A549 (cell line): Measurements from ENCODE around the gene SLBP. TPM values are rescaled to one million over a fixed set of nuclear protein-coding genes. Genes with fewer than 3 reads are reported as not detected.

Experiments
- ATAC-seq, 2 experiments: fragments of 200-7000 bp in 1 of 2; fragments of >200 bp in 1 of 2; cut with Nextera tagmentation in 1 of 2; cut with Tn5 transposase in 1 of 2; 3 replicates each; pipeline versions ENCODE4 v1.8.0 to v1.9.1; 2018 to 2020; ENCODE audit warnings: mild to moderate bottlenecking in 1 of 2, moderate library complexity in 1 of 2
- CTCF ChIA-PET: fragments of 300-600 bp; sonication (Branson Sonifier 250); formaldehyde crosslinking; extraction: SDS; loops from one replicate; lab custom pipeline; 2021; ENCODE audit warnings: antibody characterized with exemption, inconsistent platforms; lab: Yijun Ruan, JAX
- POLR2A ChIA-PET: fragments of 350-600 bp; formaldehyde crosslinking; extraction: SDS; loops from one replicate; lab custom pipeline; 2021; ENCODE audit warnings: antibody characterized with exemption, inconsistent platforms; lab: Yijun Ruan, JAX
- DNase-seq, 2 experiments: peaks; one replicate each; pipeline versions ENCODE4 v3.0.0 to v3.0.0-alpha.2; 2011 to 2016; ENCODE audit warnings: low read depth in 1 of 2, low spot score in 1 of 2
- FAIRE-seq: peaks from 2 replicates; lab custom pipeline; 2011; peaks lifted over from hg19 to GRCh38; lab: Jason Lieb, UNC
- H3K27ac ChIP-seq, 2 experiments: fragments of >200 bp; sonication (Bioruptor Twin); formaldehyde crosslinking; 3 replicates each; pipeline ENCODE4 v1.5.1; 2016 to 2017
- H3K4me1 ChIP-seq: fragments of >200 bp; sonication (Bioruptor Twin); formaldehyde crosslinking; 3 replicates; pipeline ENCODE4 v1.6.1; 2016
- H3K4me2 ChIP-seq: fragments of >200 bp; sonication (Bioruptor Twin); formaldehyde crosslinking; 3 replicates; pipeline ENCODE4 v1.6.1; 2016
- H3K4me3 ChIP-seq: fragments of >200 bp; sonication (Bioruptor Twin); formaldehyde crosslinking; 3 replicates; pipeline ENCODE4 v1.5.1; 2016
- H3K9me3 ChIP-seq: fragments of >200 bp; sonication (Bioruptor Twin); formaldehyde crosslinking; 3 replicates; pipeline ENCODE4 v1.6.1; 2016
- ATOH8 ChIP-seq: fragments of 250-450 bp; sonication (Bioruptor Pico); IDR thresholded peaks from 2 replicates; pipeline ENCODE4 v1.5.0; 2020; ENCODE audit warnings: low read depth, mild to moderate bottlenecking, moderate library complexity
- BCL3 ChIP-seq: fragments of >200 bp; sonication (Bioruptor Twin); formaldehyde crosslinking; IDR thresholded peaks from 3 replicates; pipeline ENCODE4 v1.6.1; 2016
- CEBPB ChIP-seq, 2 experiments: fragments of >200 bp in 1 of 2; sonication (Bioruptor Twin) in 1 of 2; formaldehyde crosslinking in 1 of 2; IDR thresholded peaks; 2 replicates each; pipeline ENCODE4 v1.6.1; 2012 to 2016
- CHD2 ChIP-seq: fragments of 150-350 bp; IDR thresholded peaks from 2 replicates; pipeline ENCODE4 v1.6.1; 2014; ENCODE audit warnings: low read length; ENCODE audit not compliant: partially characterized antibody
- EHMT2 ChIP-seq: fragments of 200-600 bp; sonication (generic); IDR thresholded peaks from 2 replicates; pipeline ENCODE4 v1.6.1; 2016; ENCODE audit warnings: antibody characterized with exemption, low read depth, mild to moderate bottlenecking, moderate library complexity
- ELK1 ChIP-seq: fragments of 150-350 bp; IDR thresholded peaks from 2 replicates; pipeline ENCODE4 v1.6.1; 2014; ENCODE audit warnings: low read depth, mild to moderate bottlenecking, low read length
- EP300 ChIP-seq, 2 experiments: fragments of >200 bp; sonication (Bioruptor Twin); formaldehyde crosslinking; IDR thresholded peaks; 2 replicates in 1 of 2; 3 replicates in 1 of 2; pipeline ENCODE4 v1.6.1; 2016 to 2017
- HDAC2 ChIP-seq: fragments of 200-600 bp; sonication (generic); IDR thresholded peaks from 2 replicates; pipeline ENCODE4 v1.6.1; 2016
- HES2 ChIP-seq: fragments of >200 bp; sonication (Bioruptor Twin); formaldehyde crosslinking; IDR thresholded peaks from 2 replicates; pipeline ENCODE4 v1.6.1; 2016
- HMGXB4 ChIP-seq: fragments of 250-450 bp; sonication (Bioruptor Pico); IDR thresholded peaks from 2 replicates; pipeline ENCODE4 v1.5.0; 2021; ENCODE audit warnings: mild to moderate bottlenecking, moderate library complexity, borderline replicate concordance
- HOXA7 ChIP-seq: fragments of 250-450 bp; sonication (Bioruptor Pico); IDR thresholded peaks from 2 replicates; pipeline ENCODE4 v1.5.0; 2020; ENCODE audit warnings: mild to moderate bottlenecking, moderate library complexity
- HOXB5 ChIP-seq: fragments of 250-450 bp; sonication (Bioruptor Pico); IDR thresholded peaks from 2 replicates; pipeline ENCODE4 v1.5.0; 2020; ENCODE audit warnings: mild to moderate bottlenecking, moderate library complexity
- JUN ChIP-seq, 2 experiments: fragments of >200 bp; sonication (Bioruptor Twin); formaldehyde crosslinking; IDR thresholded peaks; 2 replicates in 1 of 2; 3 replicates in 1 of 2; pipeline ENCODE4 v1.6.1; 2016 to 2017
- JUNB ChIP-seq: fragments of >200 bp; sonication (Bioruptor Twin); formaldehyde crosslinking; IDR thresholded peaks from 2 replicates; pipeline ENCODE4 v1.6.1; 2016
- KDM1A ChIP-seq: fragments of 200-600 bp; sonication (generic); IDR thresholded peaks from 2 replicates; pipeline ENCODE4 v1.6.1; 2016; ENCODE audit warnings: low read depth, mild to moderate bottlenecking
- KDM5A ChIP-seq: fragments of 200-600 bp; sonication (generic); IDR thresholded peaks from 2 replicates; pipeline ENCODE4 v1.6.1; 2016; ENCODE audit warnings: antibody characterized with exemption, mild to moderate bottlenecking
- MAX ChIP-seq: IDR thresholded peaks from 2 replicates; pipeline ENCODE4 v1.6.1; 2012
- MAZ ChIP-seq: fragments of 150-350 bp; IDR thresholded peaks from 2 replicates; pipeline ENCODE4 v1.6.1; 2014; ENCODE audit warnings: antibody characterized with exemption, low read depth, low read length, borderline replicate concordance
- MYC ChIP-seq: IDR thresholded peaks from 2 replicates; pipeline ENCODE4 v1.6.1; 2012; ENCODE audit warnings: mild to moderate bottlenecking, inconsistent platforms, low read length, improper control_type of control experiment, borderline replicate concordance
- NFE2L2 ChIP-seq: fragments of 150-350 bp; conservative IDR thresholded peaks from 2 replicates; pipeline ENCODE4 v1.6.1; 2014; ENCODE audit warnings: low read length
- NPAS2 ChIP-seq: fragments of 250-450 bp; sonication (Bioruptor Pico); IDR thresholded peaks from 2 replicates; pipeline ENCODE4 v1.8.0; 2022; ENCODE audit warnings: mild to moderate bottlenecking, moderate library complexity, borderline replicate concordance
- RCOR1 ChIP-seq: fragments of 150-350 bp; IDR thresholded peaks from 2 replicates; pipeline ENCODE4 v1.6.1; 2014; ENCODE audit warnings: antibody characterized with exemption, low read length, low read depth
- RFX5 ChIP-seq: fragments of 450-650 bp; IDR thresholded peaks from 2 replicates; pipeline ENCODE4 v1.7.1; 2014; ENCODE audit warnings: antibody characterized with exemption, mild to moderate bottlenecking, moderate library complexity
- SMC3 ChIP-seq: fragments of >200 bp; sonication (Bioruptor Twin); formaldehyde crosslinking; IDR thresholded peaks from 3 replicates; pipeline ENCODE4 v1.6.1; 2018; ENCODE audit warnings: inconsistent platforms
- TP53 ChIP-seq: fragments of 250-450 bp; sonication (Bioruptor Pico); IDR thresholded peaks from 2 replicates; pipeline ENCODE4 v1.5.0; 2021; ENCODE audit warnings: mild to moderate bottlenecking, moderate library complexity
- USF2 ChIP-seq: fragments of 450-650 bp; IDR thresholded peaks from 2 replicates; pipeline ENCODE4 v1.6.1; 2014; ENCODE audit warnings: antibody characterized with exemption
- ZSCAN20 ChIP-seq: fragments of 250-450 bp; sonication (Bioruptor Pico); IDR thresholded peaks from 2 replicates; pipeline ENCODE4 v1.8.0; 2022; ENCODE audit warnings: mild to moderate bottlenecking, moderate library complexity
- WGBS: methylation state at CpG from one replicate; pipeline ENCODE4 v1.1.6; 2017; ENCODE audit errors: missing lambda C conversion rate; 5-methylcytosine and 5-hydroxymethylcytosine counted together
- polyA plus RNA-seq, 4 experiments: library from polyadenylated mRNA; depleted of rRNA in 3 of 4; stranded (reverse); fragments of >200 nt; fragmentation: RNase III in 1 of 4; extraction: RNeasy Plus Mini Kit Qiagen cat#74134 plus additional on column Dnase treatment in 1 of 4; gene quantifications; 2 replicates in 3 of 4; 3 replicates in 1 of 4; pipeline ENCODE4 v1.2.3, GENCODE V29; 2011 to 2017

The SLBP gene
- polyA plus RNA-seq, 2 of the 4 experiments (the other 2 are of a cell fraction) = 80.5 to 89.9 TPM

- FAIRE-seq (no peak), DNase-seq (no peak), ATAC-seq (peak; percentile 40 to 50)
- peaks cover 38% of the 10 kb centered on the region for H3K4me1 ChIP-seq
- peak overlapping the region; percentile 99 to 100 for H3K27ac ChIP-seq
- WGBS = 19% methylated on average over 10 of the region's 35 CpGs
- TF ChIP-seq NPAS2 (CRISPR knock-in tag) (no peak), NFE2L2 (no peak), ZSCAN20 (CRISPR knock-in tag) (no peak), HDAC2 (no peak), RFX5 (no peak; the same call in 1 of the 2 replicates), HES2 (no peak), TP53 (CRISPR knock-in tag) (no peak), MYC (no peak), ELK1 (no peak), HOXA7 (CRISPR knock-in tag) (no peak), KDM5A (no peak), HMGXB4 (CRISPR knock-in tag) (no peak), JUN (IDR thresholded peaks at IDR 0.05) (no peak), EP300 (IDR thresholded peaks at IDR 0.05) (no peak), CHD2 (no peak), MAZ (no peak), SMC3 (no peak)
- POLR2A ChIA-PET = interaction anchor here (1.0 to 2.2 kb wide), 3 partner anchors 8 to 22 kb away, joined by 4 to 21 read pairs (median 20); partner anchors contain the start of genes TACC3 and TMEM129
- peak overlapping the region; percentile 85 for H3K4me3 ChIP-seq
- CTCF ChIA-PET = interaction anchor here (0.9 to 3.5 kb wide), 5 partner anchors 11 to 20 kb away, joined by 3 to 17 read pairs (median 4); no protein-coding TSS in a partner anchor
- H3K9me3 ChIP-seq = no peaks in the 10 kb centered on the region
- peak overlapping the region; percentile 79 for H3K4me2 ChIP-seq
These were observed 1.1 kb upstream of the SLBP start for GRCh38 chr4:1713003-1713851.

GRCh38 chr4:1711571-1712215, 426 bp downstream of the SLBP start:
- WGBS = 0% methylated on average over 1 of the region's 85 CpGs
- POLR2A ChIA-PET = interaction anchor here (0.6 to 2.2 kb wide), 7 partner anchors 10 to 364 kb away, joined by 4 to 21 read pairs (median 5); partner anchors contain the start of genes TACC3, TMEM129 and UVSSA
- Histone ChIP-seq H3K9me3 (no peaks in the 10 kb centered on the region), H3K4me3 (peak overlapping the region; percentile 85), H3K4me2 (peak overlapping the region; percentile 96), H3K4me1 (peaks cover 40% of the 10 kb centered on the region), H3K27ac (peak overlapping the region; percentile 99 to 100)
- CTCF ChIA-PET = interaction anchor here (1.7 to 3.5 kb wide), 4 partner anchors 15 to 20 kb away, joined by 4 to 17 read pairs (median 11); no protein-coding TSS in a partner anchor
- peak; percentile 7 to 38 for ATAC-seq
- no peak for FAIRE-seq
- DNase-seq = peak in 1 of 2 experiments; percentile 30
- TF ChIP-seq HOXA7 (CRISPR knock-in tag) (no peak), USF2 (no peak), CEBPB (IDR thresholded peaks at IDR 0.05) (no peak), MAX (peak; percentile 28; the same call in 1 of the 2 replicates), BCL3 (no peak), HOXB5 (CRISPR knock-in tag) (no peak), RCOR1 (no peak), KDM1A (no peak), ATOH8 (CRISPR knock-in tag) (no peak), ZSCAN20 (CRISPR knock-in tag) (no peak), NFE2L2 (no peak), MAZ (no peak), EHMT2 (no peak), JUNB (no peak)
